GM23338 (cell line): Measurements from ENCODE around the gene CAPN9. TPM values are rescaled to one million over a fixed set of nuclear protein-coding genes. Genes with fewer than 3 reads are reported as not detected.

Source experiments
- ATAC-seq: fragments of 200-7000 bp; cut with Tn5 transposase; 3 replicates; pipeline ENCODE4 v1.9.1; 2020
- DNase-seq: peaks from one replicate; pipeline ENCODE4 v3.0.0-alpha.2; 2015; ENCODE audit warnings: low spot score
- H2AFZ ChIP-seq: fragments of 200-600 bp; sonication (generic); 2 replicates; pipeline ENCODE4 v1.8.0; 2016; ENCODE audit warnings: antibody characterized with exemption, mild to moderate bottlenecking, moderate library complexity
- H3F3A ChIP-seq: fragments of 200-600 bp; sonication (generic); replicated peaks from 2 replicates; pipeline ENCODE4 v1.8.0; 2017; ENCODE audit warnings: antibody characterized with exemption, mixed run types, low read depth
- H3K27ac ChIP-seq: fragments of 200-600 bp; sonication (generic); 2 replicates; pipeline ENCODE4 v1.6.1; 2016; ENCODE audit warnings: low read depth
- H3K27me3 ChIP-seq: fragments of 200-600 bp; sonication (generic); 2 replicates; pipeline ENCODE4 v1.8.0; 2016; ENCODE audit warnings: mild to moderate bottlenecking, mixed run types, moderate library complexity; ENCODE audit not compliant: insufficient read depth
- H3K36me3 ChIP-seq: fragments of 200-600 bp; sonication (generic); 2 replicates; pipeline ENCODE4 v1.8.0; 2016; ENCODE audit warnings: mild to moderate bottlenecking; ENCODE audit not compliant: insufficient read depth
- H3K4me1 ChIP-seq: fragments of 200-600 bp; sonication (generic); 2 replicates; pipeline ENCODE4 v1.8.0; 2016; ENCODE audit warnings: mild to moderate bottlenecking, moderate library complexity; ENCODE audit not compliant: insufficient read depth
- H3K4me2 ChIP-seq: fragments of 200-600 bp; sonication (generic); 2 replicates; pipeline ENCODE4 v1.7.1; 2017; ENCODE audit warnings: mixed run types
- H3K4me3 ChIP-seq: fragments of 200-600 bp; sonication (generic); 2 replicates; pipeline ENCODE4 v1.6.1; 2016; ENCODE audit warnings: mixed run types
- H3K79me2 ChIP-seq: fragments of 200-600 bp; sonication (generic); replicated peaks from 2 replicates; pipeline ENCODE4 v1.8.0; 2017; ENCODE audit warnings: mild to moderate bottlenecking; ENCODE audit not compliant: insufficient read depth
- H3K9me2 ChIP-seq: fragments of 200-600 bp; sonication (generic); 2 replicates; pipeline ENCODE4 v1.8.0; 2017; ENCODE audit not compliant: insufficient read depth
- H4K20me1 ChIP-seq: fragments of 200-600 bp; sonication (generic); replicated peaks from 2 replicates; pipeline ENCODE4 v1.8.0; 2017; ENCODE audit warnings: mild to moderate bottlenecking; ENCODE audit not compliant: insufficient read depth
- H3K27ac Mint-ChIP-seq: 2 replicates; pipeline ENCODE4 v1.8.0; 2020; ENCODE audit warnings: inconsistent platforms, mild to moderate bottlenecking, moderate library complexity, mixed read lengths
- H3K27me3 Mint-ChIP-seq: 3 replicates; pipeline ENCODE4 v1.8.0; 2022; ENCODE audit warnings: low read depth, mild to moderate bottlenecking, moderate library complexity, mixed read lengths, inconsistent platforms; ENCODE audit not compliant: insufficient read depth, poor library complexity
- H3K36me3 Mint-ChIP-seq: 3 replicates; pipeline ENCODE4 v1.8.0; 2021; ENCODE audit warnings: low read depth, mild to moderate bottlenecking, inconsistent platforms, moderate library complexity, mixed read lengths
- H3K4me1 Mint-ChIP-seq: 3 replicates; pipeline ENCODE4 v1.8.0; 2020; ENCODE audit warnings: mild to moderate bottlenecking, inconsistent platforms, mixed read lengths
- H3K4me3 Mint-ChIP-seq: 3 replicates; pipeline ENCODE4 v1.8.0; 2021; ENCODE audit warnings: moderate library complexity, mild to moderate bottlenecking, inconsistent platforms, mixed read lengths
- H3K9me3 Mint-ChIP-seq: 3 replicates; pipeline ENCODE4 v1.8.0; 2020; ENCODE audit warnings: moderate library complexity, mild to moderate bottlenecking, inconsistent platforms, mixed read lengths
- CREB1 ChIP-seq: fragments of 250-450 bp; sonication (Bioruptor Pico); IDR thresholded peaks from 2 replicates; pipeline ENCODE4 v1.5.0; 2020; ENCODE audit warnings: low read depth, mild to moderate bottlenecking, moderate library complexity
- EZH2 ChIP-seq: fragments of 200-600 bp; sonication (generic); IDR thresholded peaks from one replicate; pipeline ENCODE4 v1.8.0; 2017; ENCODE audit warnings: antibody characterized with exemption, mild to moderate bottlenecking, low read depth; ENCODE audit not compliant: unreplicated experiment
- EZH2phosphoT487 ChIP-seq: fragments of 200-600 bp; sonication (generic); IDR thresholded peaks from one replicate; pipeline ENCODE4 v1.8.1; 2018; ENCODE audit warnings: antibody characterized with exemption; ENCODE audit not compliant: unreplicated experiment
- JUNB ChIP-seq: IDR thresholded peaks from one replicate; pipeline ENCODE4 v1.6.1; 2016; ENCODE audit warnings: antibody characterized with exemption; ENCODE audit not compliant: unreplicated experiment
- NANOG ChIP-seq: IDR thresholded peaks from 2 replicates; pipeline ENCODE4 v1.6.1; 2016; ENCODE audit warnings: antibody characterized with exemption, borderline replicate concordance
- POLR2AphosphoS5 ChIP-seq: IDR thresholded peaks from 2 replicates; pipeline ENCODE4 v1.6.1; 2016; ENCODE audit warnings: antibody characterized with exemption, low read depth
- STAT1 ChIP-seq: IDR thresholded peaks from one replicate; pipeline ENCODE4 v1.6.1; 2016; ENCODE audit warnings: antibody characterized with exemption; ENCODE audit not compliant: unreplicated experiment
- ZNF114 ChIP-seq: fragments of 250-450 bp; sonication (Bioruptor Pico); IDR thresholded peaks from 2 replicates; pipeline ENCODE4 v1.5.0; 2020; ENCODE audit warnings: mild to moderate bottlenecking, moderate library complexity
- ZNF331 ChIP-seq: fragments of 250-450 bp; sonication (Bioruptor Pico); IDR thresholded peaks from 2 replicates; pipeline ENCODE4 v1.5.0; 2020; ENCODE audit warnings: low read depth, mild to moderate bottlenecking, moderate library complexity
- polyA plus RNA-seq: library from polyadenylated mRNA; unstranded; fragments of >200 nt; fragmentation: Nextera tagmentation; extraction: Ambion mirVana; gene quantifications from 2 replicates; pipeline ENCODE4 v1.2.1, GENCODE V29; 2016
- total RNA-seq: library from RNA; depleted of rRNA; stranded (reverse); fragments of >200 nt; shearing (Covaris generic); gene quantifications from 2 replicates; pipeline ENCODE4 v1.2.3, GENCODE V29; 2014
- TF ChIP-seq, protein P1 (sequence below): IDR thresholded peaks from one replicate; pipeline ENCODE4 v1.6.1; 2018; ENCODE audit warnings: antibody characterized with exemption; ENCODE audit not compliant: unreplicated experiment
- TF ChIP-seq, protein P2 (sequence below): fragments of 250-450 bp; sonication (Bioruptor Pico); IDR thresholded peaks from 2 replicates; pipeline ENCODE4 v1.5.0; 2020; ENCODE audit warnings: mild to moderate bottlenecking, moderate library complexity
- TF ChIP-seq, protein P3 (sequence below), 2 experiments: fragments of 200-600 bp in 1 of 2; sonication (generic) in 1 of 2; conservative IDR thresholded peaks; 2 replicates each; pipeline versions ENCODE4 v1.5.1 to v1.6.1; 2016 to 2017; ENCODE audit warnings: antibody characterized with exemption in 2 of 2, low read depth in 2 of 2, mild to moderate bottlenecking in 2 of 2, moderate library complexity in 1 of 2
- TF ChIP-seq, protein P4 (sequence below): IDR thresholded peaks from 2 replicates; pipeline ENCODE4 v1.6.1; 2016; ENCODE audit warnings: antibody characterized with exemption

CAPN9 gene
- total and polyA plus RNA-seq, 2 experiments from 2014 or later = 0.07 TPM; not detected in 1

DNA sequence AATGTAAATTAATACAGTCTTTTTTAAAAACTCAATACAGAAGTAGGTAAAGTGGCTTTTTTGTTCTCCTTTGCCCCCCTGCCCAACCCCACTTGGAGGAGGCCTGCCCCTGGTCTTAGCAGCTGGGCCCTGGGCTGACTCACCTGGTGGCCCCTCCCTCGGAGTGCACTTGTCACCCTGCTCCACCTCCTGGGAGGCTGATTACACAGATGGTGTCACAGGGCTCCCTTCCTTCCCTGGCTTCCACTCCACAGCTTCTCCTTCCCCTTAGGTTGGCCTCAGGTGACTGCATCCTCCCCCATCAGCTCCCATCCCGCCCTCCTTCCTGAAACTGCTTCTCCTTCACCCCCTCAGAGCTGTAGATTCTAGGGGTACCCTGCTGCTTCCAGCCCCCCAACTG lies 11.7 kb upstream of the CAPN9 start:
- ATAC-seq (no peak), DNase-seq (no peak)
- peaks cover 3% of the 10 kb centered on the region; the same call in 1 of the 3 replicates for H3K4me1 Mint-ChIP-seq
- no peak overlapping the region for H3K4me2 ChIP-seq
- H3K4me3 Mint-ChIP-seq = no peak overlapping the region
- no peaks in the 10 kb centered on the region for H3F3A ChIP-seq
- no peaks in the 10 kb centered on the region for H4K20me1 ChIP-seq
- peaks cover 4% of the 10 kb centered on the region; the same call in 2 of the 3 replicates for H3K9me3 Mint-ChIP-seq
- no peaks in the 10 kb centered on the region for H3K79me2 ChIP-seq
- TF ChIP-seq CREB1 (no peak), STAT1 (no peak), ZNF114 (CRISPR knock-in tag) (no peak), POLR2AphosphoS5 (no peak), EZH2phosphoT487 (no peak), EZH2 (no peak), JUNB (no peak), ZNF331 (CRISPR knock-in tag) (no peak), NANOG (no peak)
- TF ChIP-seq, protein P1, sequence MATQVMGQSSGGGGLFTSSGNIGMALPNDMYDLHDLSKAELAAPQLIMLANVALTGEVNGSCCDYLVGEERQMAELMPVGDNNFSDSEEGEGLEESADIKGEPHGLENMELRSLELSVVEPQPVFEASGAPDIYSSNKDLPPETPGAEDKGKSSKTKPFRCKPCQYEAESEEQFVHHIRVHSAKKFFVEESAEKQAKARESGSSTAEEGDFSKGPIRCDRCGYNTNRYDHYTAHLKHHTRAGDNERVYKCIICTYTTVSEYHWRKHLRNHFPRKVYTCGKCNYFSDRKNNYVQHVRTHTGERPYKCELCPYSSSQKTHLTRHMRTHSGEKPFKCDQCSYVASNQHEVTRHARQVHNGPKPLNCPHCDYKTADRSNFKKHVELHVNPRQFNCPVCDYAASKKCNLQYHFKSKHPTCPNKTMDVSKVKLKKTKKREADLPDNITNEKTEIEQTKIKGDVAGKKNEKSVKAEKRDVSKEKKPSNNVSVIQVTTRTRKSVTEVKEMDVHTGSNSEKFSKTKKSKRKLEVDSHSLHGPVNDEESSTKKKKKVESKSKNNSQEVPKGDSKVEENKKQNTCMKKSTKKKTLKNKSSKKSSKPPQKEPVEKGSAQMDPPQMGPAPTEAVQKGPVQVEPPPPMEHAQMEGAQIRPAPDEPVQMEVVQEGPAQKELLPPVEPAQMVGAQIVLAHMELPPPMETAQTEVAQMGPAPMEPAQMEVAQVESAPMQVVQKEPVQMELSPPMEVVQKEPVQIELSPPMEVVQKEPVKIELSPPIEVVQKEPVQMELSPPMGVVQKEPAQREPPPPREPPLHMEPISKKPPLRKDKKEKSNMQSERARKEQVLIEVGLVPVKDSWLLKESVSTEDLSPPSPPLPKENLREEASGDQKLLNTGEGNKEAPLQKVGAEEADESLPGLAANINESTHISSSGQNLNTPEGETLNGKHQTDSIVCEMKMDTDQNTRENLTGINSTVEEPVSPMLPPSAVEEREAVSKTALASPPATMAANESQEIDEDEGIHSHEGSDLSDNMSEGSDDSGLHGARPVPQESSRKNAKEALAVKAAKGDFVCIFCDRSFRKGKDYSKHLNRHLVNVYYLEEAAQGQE = no peak
- TF ChIP-seq, protein P2, sequence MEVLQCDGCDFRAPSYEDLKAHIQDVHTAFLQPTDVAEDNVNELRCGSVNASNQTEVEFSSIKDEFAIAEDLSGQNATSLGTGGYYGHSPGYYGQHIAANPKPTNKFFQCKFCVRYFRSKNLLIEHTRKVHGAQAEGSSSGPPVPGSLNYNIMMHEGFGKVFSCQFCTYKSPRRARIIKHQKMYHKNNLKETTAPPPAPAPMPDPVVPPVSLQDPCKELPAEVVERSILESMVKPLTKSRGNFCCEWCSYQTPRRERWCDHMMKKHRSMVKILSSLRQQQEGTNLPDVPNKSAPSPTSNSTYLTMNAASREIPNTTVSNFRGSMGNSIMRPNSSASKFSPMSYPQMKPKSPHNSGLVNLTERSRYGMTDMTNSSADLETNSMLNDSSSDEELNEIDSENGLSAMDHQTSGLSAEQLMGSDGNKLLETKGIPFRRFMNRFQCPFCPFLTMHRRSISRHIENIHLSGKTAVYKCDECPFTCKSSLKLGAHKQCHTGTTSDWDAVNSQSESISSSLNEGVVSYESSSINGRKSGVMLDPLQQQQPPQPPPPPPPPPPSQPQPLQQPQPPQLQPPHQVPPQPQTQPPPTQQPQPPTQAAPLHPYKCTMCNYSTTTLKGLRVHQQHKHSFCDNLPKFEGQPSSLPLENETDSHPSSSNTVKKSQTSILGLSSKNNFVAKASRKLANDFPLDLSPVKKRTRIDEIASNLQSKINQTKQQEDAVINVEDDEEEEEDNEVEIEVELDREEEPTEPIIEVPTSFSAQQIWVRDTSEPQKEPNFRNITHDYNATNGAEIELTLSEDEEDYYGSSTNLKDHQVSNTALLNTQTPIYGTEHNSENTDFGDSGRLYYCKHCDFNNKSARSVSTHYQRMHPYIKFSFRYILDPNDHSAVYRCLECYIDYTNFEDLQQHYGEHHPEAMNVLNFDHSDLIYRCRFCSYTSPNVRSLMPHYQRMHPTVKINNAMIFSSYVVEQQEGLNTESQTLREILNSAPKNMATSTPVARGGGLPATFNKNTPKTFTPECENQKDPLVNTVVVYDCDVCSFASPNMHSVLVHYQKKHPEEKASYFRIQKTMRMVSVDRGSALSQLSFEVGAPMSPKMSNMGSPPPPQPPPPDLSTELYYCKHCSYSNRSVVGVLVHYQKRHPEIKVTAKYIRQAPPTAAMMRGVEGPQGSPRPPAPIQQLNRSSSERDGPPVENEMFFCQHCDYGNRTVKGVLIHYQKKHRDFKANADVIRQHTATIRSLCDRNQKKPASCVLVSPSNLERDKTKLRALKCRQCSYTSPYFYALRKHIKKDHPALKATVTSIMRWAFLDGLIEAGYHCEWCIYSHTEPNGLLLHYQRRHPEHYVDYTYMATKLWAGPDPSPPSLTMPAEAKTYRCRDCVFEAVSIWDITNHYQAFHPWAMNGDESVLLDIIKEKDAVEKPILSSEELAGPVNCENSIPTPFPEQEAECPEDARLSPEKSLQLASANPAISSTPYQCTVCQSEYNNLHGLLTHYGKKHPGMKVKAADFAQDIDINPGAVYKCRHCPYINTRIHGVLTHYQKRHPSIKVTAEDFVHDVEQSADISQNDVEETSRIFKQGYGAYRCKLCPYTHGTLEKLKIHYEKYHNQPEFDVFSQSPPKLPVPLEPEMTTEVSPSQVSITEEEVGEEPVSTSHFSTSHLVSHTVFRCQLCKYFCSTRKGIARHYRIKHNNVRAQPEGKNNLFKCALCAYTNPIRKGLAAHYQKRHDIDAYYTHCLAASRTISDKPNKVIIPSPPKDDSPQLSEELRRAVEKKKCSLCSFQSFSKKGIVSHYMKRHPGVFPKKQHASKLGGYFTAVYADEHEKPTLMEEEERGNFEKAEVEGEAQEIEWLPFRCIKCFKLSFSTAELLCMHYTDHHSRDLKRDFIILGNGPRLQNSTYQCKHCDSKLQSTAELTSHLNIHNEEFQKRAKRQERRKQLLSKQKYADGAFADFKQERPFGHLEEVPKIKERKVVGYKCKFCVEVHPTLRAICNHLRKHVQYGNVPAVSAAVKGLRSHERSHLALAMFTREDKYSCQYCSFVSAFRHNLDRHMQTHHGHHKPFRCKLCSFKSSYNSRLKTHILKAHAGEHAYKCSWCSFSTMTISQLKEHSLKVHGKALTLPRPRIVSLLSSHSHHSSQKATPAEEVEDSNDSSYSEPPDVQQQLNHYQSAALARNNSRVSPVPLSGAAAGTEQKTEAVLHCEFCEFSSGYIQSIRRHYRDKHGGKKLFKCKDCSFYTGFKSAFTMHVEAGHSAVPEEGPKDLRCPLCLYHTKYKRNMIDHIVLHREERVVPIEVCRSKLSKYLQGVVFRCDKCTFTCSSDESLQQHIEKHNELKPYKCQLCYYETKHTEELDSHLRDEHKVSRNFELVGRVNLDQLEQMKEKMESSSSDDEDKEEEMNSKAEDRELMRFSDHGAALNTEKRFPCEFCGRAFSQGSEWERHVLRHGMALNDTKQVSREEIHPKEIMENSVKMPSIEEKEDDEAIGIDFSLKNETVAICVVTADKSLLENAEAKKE (CRISPR knock-in tag) = no peak
- TF ChIP-seq, protein P3, sequence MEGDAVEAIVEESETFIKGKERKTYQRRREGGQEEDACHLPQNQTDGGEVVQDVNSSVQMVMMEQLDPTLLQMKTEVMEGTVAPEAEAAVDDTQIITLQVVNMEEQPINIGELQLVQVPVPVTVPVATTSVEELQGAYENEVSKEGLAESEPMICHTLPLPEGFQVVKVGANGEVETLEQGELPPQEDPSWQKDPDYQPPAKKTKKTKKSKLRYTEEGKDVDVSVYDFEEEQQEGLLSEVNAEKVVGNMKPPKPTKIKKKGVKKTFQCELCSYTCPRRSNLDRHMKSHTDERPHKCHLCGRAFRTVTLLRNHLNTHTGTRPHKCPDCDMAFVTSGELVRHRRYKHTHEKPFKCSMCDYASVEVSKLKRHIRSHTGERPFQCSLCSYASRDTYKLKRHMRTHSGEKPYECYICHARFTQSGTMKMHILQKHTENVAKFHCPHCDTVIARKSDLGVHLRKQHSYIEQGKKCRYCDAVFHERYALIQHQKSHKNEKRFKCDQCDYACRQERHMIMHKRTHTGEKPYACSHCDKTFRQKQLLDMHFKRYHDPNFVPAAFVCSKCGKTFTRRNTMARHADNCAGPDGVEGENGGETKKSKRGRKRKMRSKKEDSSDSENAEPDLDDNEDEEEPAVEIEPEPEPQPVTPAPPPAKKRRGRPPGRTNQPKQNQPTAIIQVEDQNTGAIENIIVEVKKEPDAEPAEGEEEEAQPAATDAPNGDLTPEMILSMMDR (conservative IDR thresholded peaks at IDR 0.05; ENCODE audit: low read depth in 2 of 2) = no peak
- TF ChIP-seq, protein P4, sequence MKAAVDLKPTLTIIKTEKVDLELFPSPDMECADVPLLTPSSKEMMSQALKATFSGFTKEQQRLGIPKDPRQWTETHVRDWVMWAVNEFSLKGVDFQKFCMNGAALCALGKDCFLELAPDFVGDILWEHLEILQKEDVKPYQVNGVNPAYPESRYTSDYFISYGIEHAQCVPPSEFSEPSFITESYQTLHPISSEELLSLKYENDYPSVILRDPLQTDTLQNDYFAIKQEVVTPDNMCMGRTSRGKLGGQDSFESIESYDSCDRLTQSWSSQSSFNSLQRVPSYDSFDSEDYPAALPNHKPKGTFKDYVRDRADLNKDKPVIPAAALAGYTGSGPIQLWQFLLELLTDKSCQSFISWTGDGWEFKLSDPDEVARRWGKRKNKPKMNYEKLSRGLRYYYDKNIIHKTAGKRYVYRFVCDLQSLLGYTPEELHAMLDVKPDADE = no peak
- H3K9me2 ChIP-seq = no peaks in the 10 kb centered on the region
- no peak overlapping the region for H2AFZ ChIP-seq
- no peaks in the 10 kb centered on the region for H3K4me1 ChIP-seq
- no peaks in the 10 kb centered on the region for H3K27me3 Mint-ChIP-seq
- H3K27ac Mint-ChIP-seq = no peak overlapping the region
- H3K27ac ChIP-seq = no peak overlapping the region
- H3K27me3 ChIP-seq = no peaks in the 10 kb centered on the region
- no peak overlapping the region for H3K4me3 ChIP-seq
- H3K36me3 Mint-ChIP-seq = no peaks in the 10 kb centered on the region
- H3K36me3 ChIP-seq = no peaks in the 10 kb centered on the region
